H1 (cell line): Measurements from ENCODE around the gene CFAP100. TPM values are rescaled to one million over a fixed set of nuclear protein-coding genes. Genes with fewer than 3 reads are reported as not detected.

Experiments used
- BACH1 ChIP-seq: IDR thresholded peaks from 2 replicates; pipeline ENCODE4 v1.6.1; 2012; ENCODE audit warnings: low read length, improper control_type of control experiment
- CHD7 ChIP-seq: fragments of 300-600 bp; sonication (generic); IDR thresholded peaks from 2 replicates; pipeline ENCODE4 v1.7.1; 2012; ENCODE audit warnings: low read length, moderate library complexity, mild to moderate bottlenecking, inconsistent platforms; ENCODE audit not compliant: insufficient replicate concordance
- KDM5A ChIP-seq: fragments of 200-600 bp; IDR thresholded peaks from 2 replicates; pipeline ENCODE4 v1.7.1; 2012; ENCODE audit warnings: mild to moderate bottlenecking, low read length, inconsistent platforms, mixed read lengths
- MAFK ChIP-seq: IDR thresholded peaks from 2 replicates; pipeline ENCODE4 v1.6.1; 2012; ENCODE audit warnings: low read depth, mild to moderate bottlenecking, improper control_type of control experiment, low read length
- NANOG ChIP-seq: IDR thresholded peaks from 2 replicates; pipeline ENCODE4 v1.6.1; 2011; ENCODE audit warnings: low read length, low read depth, mild to moderate bottlenecking, inconsistent platforms; ENCODE audit not compliant: insufficient read depth, poor library complexity, severe bottlenecking
- SAP30 ChIP-seq: fragments of 300-600 bp; sonication (generic); IDR thresholded peaks from 2 replicates; pipeline ENCODE4 v1.7.1; 2012; ENCODE audit warnings: low read length, moderate library complexity, mild to moderate bottlenecking, inconsistent platforms; ENCODE audit not compliant: insufficient read depth, insufficient replicate concordance
- polyA plus RNA-seq, 7 experiments: library from polyadenylated mRNA; depleted of rRNA in 3 of 7; stranded (reverse) in 5 of 7; unstranded in 2 of 7; fragments of >200 nt in 5 of 7; fragments of 200-250 nt in 2 of 7; gene quantifications; 1 replicate in 5 of 7; 2 replicates in 1 of 7; 4 replicates in 1 of 7; pipeline versions ENCODE4 v1.2.1 to v1.2.3, GENCODE V29; 2011 to 2013; ENCODE audit warnings: missing spikeins in 2 of 7, mixed read lengths in 2 of 7
- total RNA-seq: library from RNA; stranded (reverse); fragmentation: NEBNext Ultra II Directional; extraction: Animal tissue kit (Norgen Biotek cat#: 25700); gene quantifications from 2 replicates; pipeline ENCODE4 v1.2.1, GENCODE V29; 2021

The CFAP100 gene
- total and polyA plus RNA-seq, 2 of the 8 experiments (the other 6 are each of a cell fraction or from before 2014, with no cell fraction given): 0.17 TPM; not detected in 1

GRCh38 chr3:126391631-126392030 is 3.1 kb upstream of the CFAP100 start (continued):
- TF ChIP-seq CHD7 (no peak), SAP30 (no peak), MAFK (no peak), NANOG (no peak), KDM5A (no peak), BACH1 (no peak)
